Measurements from ENCODE around the gene CD58. TPM values are rescaled to one million over a fixed set of nuclear protein-coding genes. Genes with fewer than 3 reads are reported as not detected.

The CD58 gene
- total RNA-seq, 2 experiments from 2014 or later: 12.4 to 16.0 TPM

GRCh38 chr1:116558140-116558549 lies 12.7 kb downstream of the CD58 start:
- intact Hi-C loops (cut with DNase I, micrococcal nuclease): loop anchor here (1.0 to 5.0 kb wide), 6 partner anchors 12 to 1104 kb away; no protein-coding TSS in a partner anchor
- Mint-ChIP-seq H3K4me1 (peaks cover 80% of the 10 kb centered on the region), H3K9me3 (ENCODE audit: low read depth) (peaks cover 7% of the 10 kb centered on the region), H3K27me3 (no peaks in the 10 kb centered on the region), H3K36me3 (ENCODE audit: low read depth) (peaks cover 16% of the 10 kb centered on the region), H3K4me3 (no peak overlapping the region), H3K27ac (peak overlapping the region; percentile 87)
- ATAC-seq (peak; percentile 27), DNase-seq (no peak)
- POLR2A ChIA-PET: no interaction called here
- CTCF ChIA-PET: interaction anchor here (0.9 kb wide), 1 partner anchor 11 kb away, joined by 4 read pairs; no protein-coding TSS in a partner anchor

GRCh38 chr1:116557323-116557878 lies 13.4 kb downstream of the CD58 start:
- POLR2A ChIA-PET: interaction anchor here (0.7 to 1.8 kb wide), 11 partner anchors 11 to 213 kb away, joined by 3 to 15 read pairs (median 4); no protein-coding TSS in a partner anchor
- peaks cover 9% of the 10 kb centered on the region for H3K36me3 Mint-ChIP-seq (ENCODE audit: low read depth)

GRCh38 chr1:116556289-116557006 lies 14.4 kb downstream of the CD58 start:
- Mint-ChIP-seq H3K9me3 (ENCODE audit: low read depth) (no peaks in the 10 kb centered on the region), H3K27me3 (no peaks in the 10 kb centered on the region), H3K27ac (peak overlapping the region; percentile 87), H3K36me3 (ENCODE audit: low read depth) (peaks cover 7% of the 10 kb centered on the region), H3K4me3 (no peak overlapping the region), H3K4me1 (peaks cover 73% of the 10 kb centered on the region)
- ChIA-PET POLR2A (interaction anchor here (0.6 to 1.8 kb wide), 12 partner anchors 10 to 504 kb away, joined by 3 to 15 read pairs (median 4); partner anchors contain the start of gene TTF2), CTCF (interaction anchor here (0.5 to 1.8 kb wide), 9 partner anchors 8 to 506 kb away, joined by 3 to 11 read pairs (median 4); no protein-coding TSS in a partner anchor)
- peak; percentile 88 for DNase-seq
- ATAC-seq: peak; percentile 92
- intact Hi-C loops (cut with DNase I, micrococcal nuclease): loop anchor here (1.0 to 5.0 kb wide), 9 partner anchors 12 to 1106 kb away; no protein-coding TSS in a partner anchor

More at GRCh38 chr1:116557323-116557878, 13.4 kb downstream of the CD58 start:
- Mint-ChIP-seq H3K4me3 (no peak overlapping the region), H3K9me3 (ENCODE audit: low read depth) (peaks cover under 1% of the 10 kb centered on the region), H3K4me1 (peaks cover 73% of the 10 kb centered on the region), H3K27ac (peak overlapping the region; percentile 87), H3K27me3 (no peaks in the 10 kb centered on the region)
- CTCF ChIA-PET: interaction anchor here (0.7 to 1.8 kb wide), 7 partner anchors 11 to 505 kb away, joined by 3 to 11 read pairs (median 6); no protein-coding TSS in a partner anchor
- no peak for ATAC-seq
- DNase-seq: no peak
- intact Hi-C loops (cut with DNase I, micrococcal nuclease): loop anchor here (2.0 to 5.0 kb wide), 5 partner anchors 19 to 1105 kb away; no protein-coding TSS in a partner anchor

GRCh38 chr1:116554924-116555323 lies 15.9 kb downstream of the CD58 start:
- H3K36me3 Mint-ChIP-seq (ENCODE audit: low read depth): peaks cover 7% of the 10 kb centered on the region
- ChIA-PET POLR2A (no interaction called here), CTCF (no interaction called here)
- ATAC-seq (no peak), DNase-seq (no peak)
- H3K4me3 Mint-ChIP-seq: no peak overlapping the region
- H3K27me3 Mint-ChIP-seq: no peaks in the 10 kb centered on the region
- intact Hi-C loops (cut with DNase I, micrococcal nuclease): loop anchor here (5.0 kb wide), 4 partner anchors 48 to 1107 kb away; no protein-coding TSS in a partner anchor
- peaks cover 68% of the 10 kb centered on the region for H3K4me1 Mint-ChIP-seq
- H3K27ac Mint-ChIP-seq: peak overlapping the region; percentile 69
- no peaks in the 10 kb centered on the region for H3K9me3 Mint-ChIP-seq (ENCODE audit: low read depth)

GRCh38 chr1:116553386-116554115 lies 17.3 kb downstream of the CD58 start:
- no peak overlapping the region for H3K4me3 Mint-ChIP-seq
- H3K9me3 Mint-ChIP-seq (ENCODE audit: low read depth): no peaks in the 10 kb centered on the region
- intact Hi-C loops (cut with DNase I, micrococcal nuclease): no loop called here
- no peak for DNase-seq
- peak overlapping the region; percentile 40 for H3K27ac Mint-ChIP-seq
- ChIA-PET CTCF (no interaction called here), POLR2A (no interaction called here)
- H3K27me3 Mint-ChIP-seq: no peaks in the 10 kb centered on the region
- no peak for ATAC-seq
- peaks cover 4% of the 10 kb centered on the region for H3K36me3 Mint-ChIP-seq (ENCODE audit: low read depth)
- H3K4me1 Mint-ChIP-seq: peaks cover 57% of the 10 kb centered on the region

GRCh38 chr1:116546354-116546977 lies 24.4 kb downstream of the CD58 start:
- intact Hi-C loops (cut with DNase I, micrococcal nuclease): no loop called here
- DNase-seq (no peak), ATAC-seq (peak; percentile 27)
- ChIA-PET POLR2A (interaction anchor here (1.6 kb wide), 1 partner anchor 10 kb away, joined by 8 read pairs; no protein-coding TSS in a partner anchor), CTCF (interaction anchor here (0.6 to 1.5 kb wide), 3 partner anchors 21 to 126 kb away, joined by 3 to 4 read pairs (median 3); no protein-coding TSS in a partner anchor)
- peaks cover 26% of the 10 kb centered on the region for H3K36me3 Mint-ChIP-seq (ENCODE audit: low read depth)
- H3K9me3 Mint-ChIP-seq (ENCODE audit: low read depth): no peaks in the 10 kb centered on the region
- peak overlapping the region; percentile 26 for H3K27ac Mint-ChIP-seq
- peak overlapping the region; percentile 67 for H3K4me3 Mint-ChIP-seq
- peaks cover 39% of the 10 kb centered on the region for H3K4me1 Mint-ChIP-seq
- H3K27me3 Mint-ChIP-seq: no peaks in the 10 kb centered on the region

GRCh38 chr1:116545359-116545705 lies 25.5 kb downstream of the CD58 start:
- ATAC-seq: peak; percentile 14
- peak overlapping the region; percentile 96 for H3K27ac Mint-ChIP-seq
- H3K27me3 Mint-ChIP-seq: no peaks in the 10 kb centered on the region
- POLR2A ChIA-PET: interaction anchor here (1.6 kb wide), 1 partner anchor 11 kb away, joined by 8 read pairs; no protein-coding TSS in a partner anchor
- H3K4me1 Mint-ChIP-seq: peaks cover 37% of the 10 kb centered on the region
- intact Hi-C loops (cut with DNase I, micrococcal nuclease): no loop called here
- H3K9me3 Mint-ChIP-seq (ENCODE audit: low read depth): no peaks in the 10 kb centered on the region
- H3K36me3 Mint-ChIP-seq (ENCODE audit: low read depth): peaks cover 32% of the 10 kb centered on the region
- DNase-seq: no peak
- peak overlapping the region; percentile 67 for H3K4me3 Mint-ChIP-seq
- CTCF ChIA-PET: interaction anchor here (0.8 to 1.5 kb wide), 2 partner anchors 24 to 127 kb away, joined by 3 to 4 read pairs; no protein-coding TSS in a partner anchor

- intact Hi-C loops (cut with DNase I, micrococcal nuclease): loop anchor here in 1 of 2 experiments (1.0 kb wide), 1 partner anchor 12 kb away; no protein-coding TSS in a partner anchor
- ATAC-seq (peak; percentile 61), DNase-seq (peak; percentile 44)
- H3K36me3 Mint-ChIP-seq (ENCODE audit: low read depth): peaks cover 33% of the 10 kb centered on the region
- no peaks in the 10 kb centered on the region for H3K27me3 Mint-ChIP-seq
- peak overlapping the region; percentile 67 for H3K4me3 Mint-ChIP-seq
- POLR2A ChIA-PET: interaction anchor here (0.9 to 1.0 kb wide), 2 partner anchors 12 to 515 kb away, joined by 3 to 4 read pairs; no protein-coding TSS in a partner anchor
- H3K4me1 Mint-ChIP-seq: peaks cover 41% of the 10 kb centered on the region
- H3K27ac Mint-ChIP-seq: peak overlapping the region; percentile 96
- CTCF ChIA-PET: interaction anchor here (0.6 to 2.1 kb wide), 2 partner anchors 29 to 646 kb away, joined by 3 to 6 read pairs; no protein-coding TSS in a partner anchor
- H3K9me3 Mint-ChIP-seq (ENCODE audit: low read depth): no peaks in the 10 kb centered on the region
These were observed 26.1 kb downstream of the CD58 start for GRCh38 chr1:116544588-116545358.

- H3K36me3 Mint-ChIP-seq (ENCODE audit: low read depth): peaks cover 45% of the 10 kb centered on the region
- no peaks in the 10 kb centered on the region for H3K27me3 Mint-ChIP-seq
- ATAC-seq (peak; percentile 9), DNase-seq (no peak)
- peak overlapping the region; percentile 20 for H3K27ac Mint-ChIP-seq
- CTCF ChIA-PET: interaction anchor here (0.6 to 1.6 kb wide), 3 partner anchors 35 to 215 kb away, joined by 3 to 5 read pairs (median 4); no protein-coding TSS in a partner anchor
- H3K9me3 Mint-ChIP-seq (ENCODE audit: low read depth): no peaks in the 10 kb centered on the region
- H3K4me3 Mint-ChIP-seq: no peak overlapping the region
- peaks cover 50% of the 10 kb centered on the region for H3K4me1 Mint-ChIP-seq
- intact Hi-C loops (cut with DNase I, micrococcal nuclease): loop anchor here in 1 of 2 experiments (1.0 to 2.0 kb wide), 2 partner anchors 12 to 25 kb away; no protein-coding TSS in a partner anchor
- POLR2A ChIA-PET: no interaction called here
These were observed 30.7 kb downstream of the CD58 start for GRCh38 chr1:116540088-116540487.

GRCh38 chr1:116538544-116538943 lies 32.3 kb downstream of the CD58 start:
- H3K9me3 Mint-ChIP-seq (ENCODE audit: low read depth): no peaks in the 10 kb centered on the region
- DNase-seq: peak; percentile 66
- peak overlapping the region; percentile 34 for H3K27ac Mint-ChIP-seq
- H3K36me3 Mint-ChIP-seq (ENCODE audit: low read depth): peaks cover 50% of the 10 kb centered on the region
- ATAC-seq: peak; percentile 97
- H3K27me3 Mint-ChIP-seq: no peaks in the 10 kb centered on the region
- intact Hi-C loops (cut with DNase I, micrococcal nuclease): loop anchor here (1.0 to 2.0 kb wide), 2 partner anchors 18 to 23 kb away; no protein-coding TSS in a partner anchor
- CTCF ChIA-PET: interaction anchor here (0.6 to 1.5 kb wide), 4 partner anchors 35 to 1698 kb away, joined by 3 to 4 read pairs (median 3); no protein-coding TSS in a partner anchor
- peaks cover 38% of the 10 kb centered on the region for H3K4me1 Mint-ChIP-seq
- POLR2A ChIA-PET: no interaction called here
- H3K4me3 Mint-ChIP-seq: no peak overlapping the region

Data from activated CD4-positive, alpha-beta T cell treated with anti-CD3 and anti-CD28 coated beads for 36 hours (primary cell).